Lung (tissue), 12 donors: Measurements from ENCODE around the gene SETDB1. TPM values are rescaled to one million over a fixed set of nuclear protein-coding genes. Genes with fewer than 3 reads are reported as not detected.

ENCODE experiments used
- ATAC-seq: fragments of 200-7000 bp; cut with Tn5 transposase; one replicate; pipeline ENCODE4 v1.9.1; 2020; ENCODE audit warnings: moderate number of reproducible peaks; ENCODE audit not compliant: insufficient read depth, low FRiP score
- DNase-seq, 3 donors: peaks; one replicate each; pipeline ENCODE4 v3.0.0-alpha.2; 2013 to 2017
- H3K27ac ChIP-seq, 2 donors: one replicate each; pipeline ENCODE4 v1.5.1; 2013; ENCODE audit warnings: mild to moderate bottlenecking in 2 of 2, moderate library complexity in 2 of 2, control low read depth in 1 of 2, inconsistent platforms in 1 of 2, low read depth in 1 of 2, low read length in 1 of 2
- H3K27me3 ChIP-seq, 3 donors: one replicate each; pipeline ENCODE4 v1.5.1; 2013; ENCODE audit warnings: low read length in 2 of 3; ENCODE audit not compliant: control insufficient read depth in 3 of 3, insufficient read depth in 3 of 3
- H3K36me3 ChIP-seq, 4 donors: one replicate each; pipeline ENCODE4 v1.5.1; 2013; ENCODE audit warnings: low read length in 4 of 4, mild to moderate bottlenecking in 1 of 4, moderate library complexity in 1 of 4; ENCODE audit not compliant: control insufficient read depth in 4 of 4, insufficient read depth in 4 of 4
- H3K4me1 ChIP-seq, 5 donors: one replicate each; pipeline ENCODE4 v1.5.1; 2013; ENCODE audit warnings: low read length in 5 of 5, mild to moderate bottlenecking in 2 of 5, moderate library complexity in 1 of 5; ENCODE audit not compliant: control insufficient read depth in 5 of 5, insufficient read depth in 5 of 5
- H3K4me3 ChIP-seq: one replicate; pipeline ENCODE4 v1.5.1; 2013; ENCODE audit warnings: mild to moderate bottlenecking, control low read depth, moderate library complexity
- H3K9ac ChIP-seq, 2 donors: one replicate each; pipeline ENCODE4 v1.5.1; 2013; ENCODE audit warnings: low read length in 2 of 2, control low read depth in 1 of 2; ENCODE audit not compliant: insufficient read depth in 1 of 2
- H3K9me3 ChIP-seq, 4 donors: one replicate each; pipeline ENCODE4 v1.5.1; 2013; ENCODE audit warnings: low read length in 3 of 4, mild to moderate bottlenecking in 1 of 4, moderate library complexity in 1 of 4; ENCODE audit not compliant: control insufficient read depth in 4 of 4, insufficient read depth in 3 of 4
- CTCF ChIP-seq: IDR thresholded peaks from 2 replicates; pipeline ENCODE4 v1.5.1; 2012; ENCODE audit warnings: mild to moderate bottlenecking; ENCODE audit errors: control extremely low read depth, extremely low read depth
- WGBS, 2 donors: extraction: QIAGEN DNeasy Blood & Tissue Kit; methylation state at CpG; one replicate each; pipeline ENCODE4 v1.1.7; 2013; 5-methylcytosine and 5-hydroxymethylcytosine counted together
- polyA plus RNA-seq, 2 donors: library from polyadenylated mRNA; stranded (reverse); fragments of 200-250 nt; gene quantifications; one replicate each; pipeline ENCODE4 v1.2.1, GENCODE V29; 2013
- total RNA-seq, 2 donors: library from RNA; depleted of rRNA in 1 of 2; stranded (reverse); fragments of >200 nt in 1 of 2; gene quantifications; one replicate each; pipeline ENCODE4 v1.2.1, GENCODE V29; 2014 to 2021
- donor health status: control.
- donor health status: control.
- donor health status: Bipolar disorder and iron deficiency.
- donor health status: healthy.
- donor health status: DM: yes; HTN: yes; CAD: no.

The SETDB1 gene
- total and polyA plus RNA-seq, 4 donors, result 20.0 to 56.2 (median 32.6) TPM

- H3K4me1 ChIP-seq, result peaks cover 10 to 34% (median 17%) of the 10 kb centered on the region in 5 donors
- H3K27ac ChIP-seq, result peak overlapping the region; percentile 67 to 89
- DNase-seq (peak; percentile 30 to 50 (median 42)), ATAC-seq (peak; percentile 75)
- 20 to 27% methylated on average over 11 of the region's 11 CpGs for WGBS, 2 donors
- TF ChIP-seq CTCF, result no peak
- no peak overlapping the region for H3K9ac ChIP-seq
- H3K27me3 ChIP-seq, result no peaks in the 10 kb centered on the region
- H3K4me3 ChIP-seq, result no peak overlapping the region
- peaks cover 0 to 5% (median 0%) of the 10 kb centered on the region in 4 donors for H3K36me3 ChIP-seq
- no peaks in the 10 kb centered on the region for H3K9me3 ChIP-seq
Observed at GRCh38 chr1:150976879-150977694, 50.9 kb downstream of the SETDB1 start.

- Histone ChIP-seq H3K27ac (peak overlapping the region in 1 of 2 donors; percentile 86), H3K4me3 (no peak overlapping the region), H3K9ac (no peak overlapping the region), H3K27me3 (no peaks in the 10 kb centered on the region), H3K36me3 (no peaks in the 10 kb centered on the region), H3K9me3 (no peaks in the 10 kb centered on the region), H3K4me1 (peaks cover 0 to 22% (median 7%) of the 10 kb centered on the region in 5 donors)
- ATAC-seq (peak; percentile 57), DNase-seq (peak; percentile 93 to 97 (median 95))
- peak; percentile 100 for TF ChIP-seq CTCF
- 5 to 8% methylated on average over 23 of the region's 23 CpGs for WGBS, 2 donors
Observed at GRCh38 chr1:150979092-150980056, 53.2 kb downstream of the SETDB1 start.

GRCh38 chr1:150981177-150981804, 55.1 kb downstream of the SETDB1 start:
- 65 to 88% methylated on average over 6 of the region's 6 CpGs for WGBS, 2 donors
- H3K4me3 ChIP-seq, result no peak overlapping the region
- H3K27ac ChIP-seq, result peak overlapping the region in 1 of 2 donors; percentile 44
- H3K27me3 ChIP-seq, result no peaks in the 10 kb centered on the region
- no peaks in the 10 kb centered on the region for H3K36me3 ChIP-seq
- no peak for TF ChIP-seq CTCF
- H3K9me3 ChIP-seq, result no peaks in the 10 kb centered on the region
- peaks cover 0 to 22% (median 7%) of the 10 kb centered on the region in 5 donors for H3K4me1 ChIP-seq
- ATAC-seq, result no peak
- peak; percentile 26 to 51 (median 42) for DNase-seq
- no peak overlapping the region for H3K9ac ChIP-seq
